Fibroblast of lung (primary cell): ENCODE measurements around the gene CMIP. TPM values are rescaled to one million over a fixed set of nuclear protein-coding genes. Genes with fewer than 3 reads are reported as not detected.
A peak's percentile ranks its signal among the peaks of the same experiment; 100 is the strongest.

Experiments
- DNase-seq, 2 donors: peaks; one replicate each; pipeline versions ENCODE4 v3.0.0 to v3.0.0-alpha.2; 2010; ENCODE audit warnings: low read depth in 2 of 2
- H2AFZ ChIP-seq: 2 replicates; pipeline ENCODE4 v1.5.1; 2012; ENCODE audit warnings: low read length, control low read depth, inconsistent platforms
- H3K27ac ChIP-seq: 2 replicates; pipeline ENCODE4 v1.5.1; 2011; ENCODE audit warnings: low read length, control low read depth; ENCODE audit not compliant: insufficient read depth
- H3K27me3 ChIP-seq: 2 replicates; pipeline ENCODE4 v1.5.1; 2011; ENCODE audit warnings: mild to moderate bottlenecking, low read length; ENCODE audit not compliant: control insufficient read depth, insufficient read depth
- H3K36me3 ChIP-seq: 2 replicates; pipeline ENCODE4 v1.5.1; 2011; ENCODE audit warnings: low read length; ENCODE audit not compliant: control insufficient read depth, insufficient read depth
- H3K4me1 ChIP-seq: 2 replicates; pipeline ENCODE4 v1.5.1; 2011; ENCODE audit warnings: low read length; ENCODE audit not compliant: control insufficient read depth, insufficient read depth; ENCODE audit errors: extremely low read depth
- H3K4me2 ChIP-seq: 2 replicates; pipeline ENCODE4 v1.5.1; 2011; ENCODE audit warnings: low read length, control low read depth; ENCODE audit not compliant: insufficient read depth; ENCODE audit errors: extremely low read depth
- H3K4me3 ChIP-seq, 4 experiments: fragments of 200-600 bp in 1 of 4; sonication (generic) in 1 of 4; replicated peaks in 1 of 4; 2 replicates each; pipeline ENCODE4 v1.5.1; 2011 to 2016; ENCODE audit warnings: low read length in 4 of 4, low read depth in 3 of 4, mild to moderate bottlenecking in 3 of 4, control low read depth in 2 of 4, inconsistent platforms in 1 of 4, mixed read lengths in 1 of 4; ENCODE audit not compliant: insufficient read depth in 1 of 4; ENCODE audit errors: control extremely low read depth in 1 of 4
- H3K79me2 ChIP-seq: 2 replicates; pipeline ENCODE4 v1.5.1; 2012; ENCODE audit warnings: mild to moderate bottlenecking, low read length, inconsistent platforms; ENCODE audit not compliant: control insufficient read depth, insufficient read depth
- H3K9ac ChIP-seq: 2 replicates; pipeline ENCODE4 v1.5.1; 2011; ENCODE audit warnings: mild to moderate bottlenecking, low read length, control low read depth; ENCODE audit not compliant: insufficient read depth
- H3K9me3 ChIP-seq: 2 replicates; pipeline ENCODE4 v1.5.1; 2012; ENCODE audit warnings: low read depth, low read length; ENCODE audit not compliant: control insufficient read depth, insufficient read depth
- H4K20me1 ChIP-seq: 2 replicates; pipeline ENCODE4 v1.5.1; 2011; ENCODE audit warnings: low read length; ENCODE audit not compliant: control insufficient read depth, insufficient read depth; ENCODE audit errors: extremely low read depth
- CTCF ChIP-seq, 2 donors: IDR thresholded peaks in 1 of 2; conservative IDR thresholded peaks in 1 of 2; 1 replicate in 1 of 2; 2 replicates in 1 of 2; pipeline ENCODE4 v1.5.1; 2011 to 2012; ENCODE audit warnings: low read length in 2 of 2, control low read depth in 1 of 2, inconsistent platforms in 1 of 2, low read depth in 1 of 2, mild to moderate bottlenecking in 1 of 2
- EZH2 ChIP-seq: IDR thresholded peaks from 2 replicates; pipeline ENCODE4 v1.5.1; 2012; ENCODE audit warnings: low read length, control low read depth, mild to moderate bottlenecking; ENCODE audit errors: missing control alignments
- polyA plus RNA-seq, 2 donors: library from polyadenylated mRNA; depleted of rRNA in 1 of 2; stranded (reverse) in 1 of 2; unstranded in 1 of 2; fragments of >200 nt; gene quantifications; 2 replicates each; pipeline ENCODE4 v1.2.1, GENCODE V29; 2011 to 2012; ENCODE audit warnings: missing spikeins in 1 of 2
- total RNA-seq: library from RNA; depleted of rRNA; stranded (reverse); fragments of >200 nt; gene quantifications from 2 replicates; pipeline ENCODE4 v1.2.1, GENCODE V29; 2014

Gene CMIP
- total and polyA plus RNA-seq, 2 donors (not counting 1 experiment from before 2014, with no cell fraction given), result 1.9 to 5.1 TPM

- Histone ChIP-seq H3K4me3 (no peak overlapping the region), H3K27me3 (no peaks in the 10 kb centered on the region), H3K27ac (no peak overlapping the region), H3K36me3 (no peaks in the 10 kb centered on the region), H3K9ac (no peak overlapping the region), H3K9me3 (no peaks in the 10 kb centered on the region), H3K4me1 (peaks cover 3% of the 10 kb centered on the region), H4K20me1 (no peaks in the 10 kb centered on the region), H3K79me2 (peaks cover 2% of the 10 kb centered on the region), H3K4me2 (no peak overlapping the region), H2AFZ (no peak overlapping the region)
- TF ChIP-seq EZH2 (no peak), CTCF (conservative IDR thresholded peaks at IDR 0.05 in 1 of 2, IDR thresholded peaks at IDR 0.05 in 1 of 2; ENCODE audit: low read depth in 1 of 2, low read length in 2 of 2) (no peak)
- DNase-seq, result peak in 1 of 2 donors; percentile 67
Measured at GRCh38 chr16:81526199-81526598, 81.6 kb downstream of the CMIP start.

GRCh38 chr16:81526935-81527334, 82.3 kb downstream of the CMIP start:
- DNase-seq, result peak; percentile 76 to 86
- Histone ChIP-seq H3K4me2 (peak overlapping the region; percentile 58), H4K20me1 (no peaks in the 10 kb centered on the region), H3K9me3 (no peaks in the 10 kb centered on the region), H3K27ac (no peak overlapping the region), H3K36me3 (no peaks in the 10 kb centered on the region), H3K79me2 (peaks cover 2% of the 10 kb centered on the region), H3K4me3 (no peak overlapping the region), H2AFZ (no peak overlapping the region), H3K4me1 (peaks cover 3% of the 10 kb centered on the region), H3K9ac (no peak overlapping the region), H3K27me3 (no peaks in the 10 kb centered on the region)
- no peak for TF ChIP-seq EZH2
- no peak for TF ChIP-seq CTCF (conservative IDR thresholded peaks at IDR 0.05 in 1 of 2, IDR thresholded peaks at IDR 0.05 in 1 of 2; ENCODE audit: low read depth in 1 of 2, low read length in 2 of 2)

GRCh38 chr16:81527477-81528178, 83.0 kb downstream of the CMIP start:
- Histone ChIP-seq H3K4me2 (peak overlapping the region; percentile 40), H4K20me1 (no peaks in the 10 kb centered on the region), H3K9me3 (no peaks in the 10 kb centered on the region), H3K4me1 (peaks cover 3% of the 10 kb centered on the region), H3K79me2 (peaks cover 2% of the 10 kb centered on the region), H3K27ac (no peak overlapping the region), H3K9ac (no peak overlapping the region), H3K27me3 (no peaks in the 10 kb centered on the region), H2AFZ (no peak overlapping the region), H3K4me3 (no peak overlapping the region), H3K36me3 (no peaks in the 10 kb centered on the region)
- TF ChIP-seq CTCF (conservative IDR thresholded peaks at IDR 0.05 in 1 of 2, IDR thresholded peaks at IDR 0.05 in 1 of 2; ENCODE audit: low read depth in 1 of 2, low read length in 2 of 2) (no peak), EZH2 (no peak)
- no peak for DNase-seq
